Thyroid gland (tissue), 4 donors: ENCODE results near the gene SLC25A28. TPM values are rescaled to one million over a fixed set of nuclear protein-coding genes. Genes with fewer than 3 reads are reported as not detected.

Experiments used
- DNase-seq, 2 donors: peaks; one replicate each; pipeline ENCODE4 v3.0.0-alpha.2; 2019
- H3K27ac ChIP-seq, 3 donors: fragments of 200-600 bp; sonication (generic); 1 replicate in 2 of 3; 2 replicates in 1 of 3; pipeline ENCODE4 v1.5.1; 2016 to 2019; ENCODE audit warnings: mild to moderate bottlenecking in 1 of 3, moderate library complexity in 1 of 3
- H3K27me3 ChIP-seq: fragments of 200-600 bp; sonication (generic); one replicate; pipeline ENCODE4 v1.5.1; 2019
- H3K36me3 ChIP-seq, 2 donors: fragments of 200-600 bp; sonication (generic); one replicate each; pipeline ENCODE4 v1.5.1; 2016 to 2019
- H3K4me1 ChIP-seq, 2 donors: fragments of 200-600 bp; sonication (generic); one replicate each; pipeline ENCODE4 v1.5.1; 2017 to 2019
- H3K4me3 ChIP-seq, 3 donors: fragments of 200-600 bp; sonication (generic); replicated peaks in 1 of 3; 1 replicate in 2 of 3; 2 replicates in 1 of 3; pipeline ENCODE4 v1.5.1; 2016; ENCODE audit warnings: mild to moderate bottlenecking in 1 of 3
- H3K9me3 ChIP-seq: fragments of 200-600 bp; sonication (generic); one replicate; pipeline ENCODE4 v1.5.1; 2017
- CTCF ChIP-seq, 6 experiments: fragments of 200-600 bp in 3 of 6; fragments of 450-650 bp in 3 of 6; sonication (generic) in 3 of 6; IDR thresholded peaks; one replicate each; pipeline ENCODE4 v1.5.1; 2016 to 2019; ENCODE audit warnings: antibody characterized with exemption in 6 of 6, mild to moderate bottlenecking in 2 of 6, inconsistent platforms in 1 of 6, moderate library complexity in 1 of 6
- POLR2A ChIP-seq, 2 donors: fragments of 450-650 bp; IDR thresholded peaks; one replicate each; pipeline ENCODE4 v1.6.1; 2017; ENCODE audit warnings: antibody characterized with exemption in 2 of 2, mild to moderate bottlenecking in 2 of 2, moderate library complexity in 1 of 2
- WGBS, 2 donors: methylation state at CpG; one replicate each; pipeline ENCODE4 v1.1.5; 2017; 5-methylcytosine and 5-hydroxymethylcytosine counted together
- intact Hi-C: fragments of 100-400 bp; cut with DNase I; formaldehyde crosslinking; loops from one replicate; pipeline ENCODE4 v1.15.1; 2023
- small RNA-seq: library from RNA; depleted of rRNA; stranded (forward); fragments of <200 nt; gene quantifications from one replicate; pipeline ENCODE3, GENCODE V24; 2016
- total RNA-seq, 4 donors: library from RNA; depleted of rRNA; stranded (reverse); fragments of >200 nt; gene quantifications; one replicate each; pipeline ENCODE4 v1.2.3, GENCODE V29; 2016

Gene SLC25A28
- total RNA-seq, 4 donors from 2014 or later: 10.1 to 28.2 (median 19.2) TPM

- peak; percentile 31 to 56 for DNase-seq
- intact Hi-C loops: no loop called here
- peaks cover 4 to 8% of the 10 kb centered on the region in 2 donors for H3K4me1 ChIP-seq
- no peak overlapping the region for H3K4me3 ChIP-seq
- TF ChIP-seq CTCF (IDR thresholded peaks at IDR 0.05): no peak
- TF ChIP-seq POLR2A (IDR thresholded peaks at IDR 0.05): no peak
- 56 to 63% methylated on average over 11 of the region's 11 CpGs for WGBS, 2 donors
- no peaks in the 10 kb centered on the region for H3K36me3 ChIP-seq
- H3K27me3 ChIP-seq: no peaks in the 10 kb centered on the region
- H3K9me3 ChIP-seq: no peaks in the 10 kb centered on the region
- peak overlapping the region; percentile 4 to 27 (median 15) for H3K27ac ChIP-seq
Observed at GRCh38 chr10:99569253-99569939, 50.8 kb downstream of the SLC25A28 start.

GRCh38 chr10:99565166-99565565, 55.1 kb downstream of the SLC25A28 start:
- no peak overlapping the region for H3K27ac ChIP-seq
- TF ChIP-seq POLR2A (IDR thresholded peaks at IDR 0.05) (no peak), CTCF (IDR thresholded peaks at IDR 0.05) (no peak)
- no peak for DNase-seq
- intact Hi-C loops: no loop called here
- no peak overlapping the region for H3K4me3 ChIP-seq
- H3K4me1 ChIP-seq: peaks cover 4 to 8% of the 10 kb centered on the region in 2 donors
- no peaks in the 10 kb centered on the region for H3K9me3 ChIP-seq
- H3K27me3 ChIP-seq: no peaks in the 10 kb centered on the region
- WGBS, 2 donors: 96 to 97% methylated on average over 4 of the region's 4 CpGs
- H3K36me3 ChIP-seq: no peaks in the 10 kb centered on the region

- no peak for DNase-seq
- Histone ChIP-seq H3K4me1 (peaks cover 0 to 4% of the 10 kb centered on the region in 2 donors), H3K27ac (no peak overlapping the region), H3K36me3 (no peaks in the 10 kb centered on the region), H3K27me3 (no peaks in the 10 kb centered on the region), H3K4me3 (no peak overlapping the region), H3K9me3 (no peaks in the 10 kb centered on the region)
- intact Hi-C loops: no loop called here
- 57 to 61% methylated on average over 3 of the region's 3 CpGs for WGBS, 2 donors
- no peak for TF ChIP-seq POLR2A (IDR thresholded peaks at IDR 0.05)
- TF ChIP-seq CTCF (IDR thresholded peaks at IDR 0.05): no peak
Observed at GRCh38 chr10:99564361-99564760, 55.9 kb downstream of the SLC25A28 start.

- intact Hi-C loops: no loop called here
- Histone ChIP-seq H3K27me3 (no peaks in the 10 kb centered on the region), H3K4me1 (no peaks in the 10 kb centered on the region), H3K4me3 (no peak overlapping the region), H3K9me3 (no peaks in the 10 kb centered on the region), H3K27ac (no peak overlapping the region), H3K36me3 (no peaks in the 10 kb centered on the region)
- no peak for DNase-seq
- TF ChIP-seq POLR2A (IDR thresholded peaks at IDR 0.05): no peak
- TF ChIP-seq CTCF (IDR thresholded peaks at IDR 0.05): no peak
- WGBS, 2 donors: 55 to 56% methylated on average over 2 of the region's 2 CpGs
Observed at GRCh38 chr10:99562631-99563030, 57.6 kb downstream of the SLC25A28 start.

Small RNA genes within 50 kb of the gene (small RNA-seq; reads per million reads assigned to genes)
- gene AL133353.1: not detected

Other genes with a start within 250 kb of the SLC25A28 start
- gene GOT1, start 189.8 kb downstream of the SLC25A28 start, total RNA-seq: 10 to 100 TPM; 19.3 to 57.3 (median 36.7) TPM
- 1 to 10 TPM in 1 of 4 donors, not detected in 3; 3.3 TPM for gene NKX2-3, start 87.5 kb downstream of the SLC25A28 start, total RNA-seq
- gene ENTPD7, start 39.1 kb upstream of the SLC25A28 start, total RNA-seq: 10 to 100 TPM in 2 of 4 donors, 1 to 10 TPM in 2; 7.8 to 13.7 (median 10.2) TPM
- gene COX15, start 111.7 kb upstream of the SLC25A28 start, total RNA-seq: 10 to 100 TPM; 30.3 to 63.9 (median 41.0) TPM
- 10 to 100 TPM; 18.6 to 25.7 (median 20.7) TPM for gene CUTC, start 111.8 kb upstream of the SLC25A28 start, total RNA-seq
- 1 to 10 TPM in 3 of 4 donors, under 1 TPM in 1; 0.67 to 5.1 (median 1.1) TPM for gene ABCC2, start 162.2 kb upstream of the SLC25A28 start, total RNA-seq